Measurements from ENCODE around the gene ADCY5. TPM values are rescaled to one million over a fixed set of nuclear protein-coding genes. Genes with fewer than 3 reads are reported as not detected.
"Not testable (repeated sequence)": the region's sequence is repeated elsewhere in the genome, so short reads cannot be mapped to it uniquely, and the experiment has no call there.

ADCY5 gene
- total RNA-seq, 4 donors from 2014 or later = 14.0 to 86.8 (median 41.5) TPM

GRCh38 chr3:123256256-123256655 is 192.6 kb downstream of the ADCY5 start:
- TF ChIP-seq CTCF (IDR thresholded peaks at IDR 0.05) = no peak
- ATAC-seq (ENCODE audit: low FRiP score) = no peak
- no peak for DNase-seq (ENCODE audit: low spot score)

- no peak for TF ChIP-seq CTCF (IDR thresholded peaks at IDR 0.05)
- no peak for DNase-seq (ENCODE audit: low spot score)
- ATAC-seq (ENCODE audit: low FRiP score) = no peak
Observed at GRCh38 chr3:123246866-123247265, 202.0 kb downstream of the ADCY5 start.

GRCh38 chr3:123244128-123244527 is 204.8 kb downstream of the ADCY5 start:
- TF ChIP-seq CTCF (IDR thresholded peaks at IDR 0.05) = no peak
- no peak for ATAC-seq (ENCODE audit: low FRiP score)
- DNase-seq (ENCODE audit: low spot score) = no peak

- no peak for TF ChIP-seq CTCF (IDR thresholded peaks at IDR 0.05)
- DNase-seq (ENCODE audit: low spot score) (no peak), ATAC-seq (ENCODE audit: low FRiP score) (no peak)
Observed at GRCh38 chr3:123239756-123240155, 209.1 kb downstream of the ADCY5 start.

GRCh38 chr3:123239186-123239585 is 209.7 kb downstream of the ADCY5 start:
- not testable (repeated sequence) for DNase-seq (ENCODE audit: low spot score); ATAC-seq (ENCODE audit: low FRiP score)

GRCh38 chr3:123236902-123237301 is 212.0 kb downstream of the ADCY5 start:
- DNase-seq (ENCODE audit: low spot score) = no peak
- ATAC-seq (ENCODE audit: low FRiP score) = no peak
- TF ChIP-seq CTCF (IDR thresholded peaks at IDR 0.05) = no peak

Other genes starting within 250 kb of the ADCY5 start
- gene SEC22A, start 247.1 kb downstream of the ADCY5 start, total RNA-seq = 10 to 100 TPM; 18.4 to 33.7 (median 31.1) TPM
- gene HACD2, start 136.0 kb upstream of the ADCY5 start, total RNA-seq = 10 to 100 TPM; 31.7 to 44.9 (median 34.0) TPM